HG02588 (cell line): Measurements from ENCODE around the gene RABGAP1.

Experiments used
- ATAC-seq: cut with Tn5 transposase; IDR thresholded peaks from one replicate; pipeline ENCODE4 v1.9.1; 2021; ENCODE audit warnings: mild to moderate bottlenecking, moderate library complexity; ENCODE audit not compliant: unreplicated experiment

Gene RABGAP1

GRCh38 chr9:122944960-122945888 is 4.4 kb downstream of the RABGAP1 start:
- ATAC-seq: no peak

- ATAC-seq: no peak
Observed at GRCh38 chr9:122946461-122947005, 5.7 kb downstream of the RABGAP1 start.

GRCh38 chr9:122948313-122948712 is 7.5 kb downstream of the RABGAP1 start:
- ATAC-seq: no peak

DNA sequence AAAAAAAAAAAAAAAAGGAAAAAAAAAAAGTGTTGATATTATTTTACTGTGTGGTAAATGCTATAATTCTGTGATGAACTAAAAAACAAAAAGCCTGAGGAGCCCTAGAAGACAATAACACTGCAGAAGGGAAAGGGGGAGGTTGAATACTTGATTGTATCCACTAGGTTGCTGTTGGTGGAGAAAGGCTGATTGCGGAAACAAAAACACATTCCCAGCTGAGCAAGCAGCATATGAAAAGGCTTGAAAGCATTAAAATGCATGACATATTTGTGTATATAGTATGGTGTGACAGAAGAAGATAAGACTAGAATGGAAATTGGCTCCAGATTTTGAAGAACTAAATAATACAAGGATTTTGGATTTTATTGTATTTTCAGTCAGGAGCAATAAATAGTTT is 8.9 kb downstream of the RABGAP1 start:
- no peak for ATAC-seq

- no peak for ATAC-seq
Observed at GRCh38 chr9:122950263-122950662, 9.4 kb downstream of the RABGAP1 start.

GRCh38 chr9:122951056-122951455 is 10.2 kb downstream of the RABGAP1 start:
- ATAC-seq: no peak

DNA sequence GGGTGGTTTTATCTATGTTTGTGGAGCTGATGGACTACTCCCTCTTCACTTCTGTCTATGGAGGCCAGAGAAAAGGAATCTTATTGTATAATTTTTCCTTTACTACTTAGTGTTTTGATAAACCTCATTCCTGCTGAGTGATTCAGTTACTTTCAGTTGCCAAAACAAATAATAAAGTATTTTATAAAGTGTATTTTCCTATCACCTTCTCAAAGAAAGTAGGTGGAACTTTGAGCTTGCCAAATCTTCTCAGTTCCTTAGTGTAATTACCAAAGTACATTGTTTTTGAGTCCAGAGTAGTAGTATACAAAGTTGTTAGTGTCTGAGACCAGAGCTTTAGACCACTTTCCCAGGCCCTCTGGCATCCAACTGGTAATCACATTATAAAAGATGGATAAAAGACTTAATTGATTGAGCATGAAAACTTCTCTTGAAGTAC is 13.5 kb downstream of the RABGAP1 start:
- ATAC-seq: no peak

GRCh38 chr9:122955961-122956360 is 15.1 kb downstream of the RABGAP1 start:
- no peak for ATAC-seq

DNA sequence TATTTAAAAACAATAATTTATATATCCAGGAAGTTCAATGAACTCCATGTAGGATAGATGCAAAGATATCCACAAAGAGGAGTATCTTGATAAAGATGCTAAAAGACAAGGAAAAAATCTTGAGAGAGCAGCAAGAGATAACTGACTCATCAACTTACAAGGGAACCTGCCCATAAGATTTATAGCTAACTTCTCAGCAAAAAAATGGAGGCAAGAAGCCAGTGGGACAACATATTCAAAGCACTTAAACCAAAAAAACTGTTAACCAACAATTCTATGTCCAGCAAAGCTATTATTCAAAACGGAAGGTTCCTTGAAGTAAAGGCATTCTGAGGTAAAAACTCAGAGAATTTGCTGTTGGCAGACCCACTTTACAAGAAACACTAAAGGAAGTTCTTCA is 20.3 kb downstream of the RABGAP1 start:
- ATAC-seq: no peak

DNA sequence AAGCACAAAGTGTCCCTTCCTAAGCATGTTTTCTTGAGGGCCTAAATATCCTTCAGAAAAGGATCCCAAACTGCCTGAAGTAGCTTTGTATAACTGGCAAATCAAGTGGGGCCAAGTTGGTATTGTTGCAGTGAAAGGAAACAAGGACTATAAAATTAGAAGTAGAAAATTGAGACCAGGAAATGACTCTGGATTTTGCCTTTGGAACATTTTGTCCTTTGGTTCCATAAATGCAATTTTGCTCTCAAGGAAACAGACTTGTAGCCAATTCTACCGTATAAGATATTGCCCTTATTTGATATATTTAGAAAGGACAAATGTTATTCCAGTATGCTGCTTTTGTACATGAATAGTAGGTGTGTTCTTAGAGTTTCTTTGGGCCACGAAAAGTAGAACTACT is 34.4 kb downstream of the RABGAP1 start:
- ATAC-seq: no peak

DNA sequence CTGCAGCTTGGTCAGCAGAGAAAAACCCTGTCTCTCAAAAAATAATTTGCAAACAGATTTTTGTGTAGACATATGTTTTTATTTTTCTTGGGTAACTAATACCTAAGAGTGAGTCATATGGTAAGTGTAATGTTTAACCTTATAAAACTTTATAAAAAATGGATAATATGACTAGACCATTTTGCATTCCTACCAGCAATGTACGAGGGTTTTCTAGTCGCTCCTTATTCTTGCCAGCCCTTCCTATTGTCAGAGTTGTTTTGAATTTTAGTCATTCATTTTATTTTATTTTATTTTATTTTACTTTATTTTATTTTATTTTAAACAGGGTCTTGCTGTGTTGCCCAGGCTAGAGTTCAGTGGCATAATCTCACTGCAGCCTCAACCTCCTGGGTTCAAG is 37.8 kb downstream of the RABGAP1 start:
- no peak for ATAC-seq

DNA sequence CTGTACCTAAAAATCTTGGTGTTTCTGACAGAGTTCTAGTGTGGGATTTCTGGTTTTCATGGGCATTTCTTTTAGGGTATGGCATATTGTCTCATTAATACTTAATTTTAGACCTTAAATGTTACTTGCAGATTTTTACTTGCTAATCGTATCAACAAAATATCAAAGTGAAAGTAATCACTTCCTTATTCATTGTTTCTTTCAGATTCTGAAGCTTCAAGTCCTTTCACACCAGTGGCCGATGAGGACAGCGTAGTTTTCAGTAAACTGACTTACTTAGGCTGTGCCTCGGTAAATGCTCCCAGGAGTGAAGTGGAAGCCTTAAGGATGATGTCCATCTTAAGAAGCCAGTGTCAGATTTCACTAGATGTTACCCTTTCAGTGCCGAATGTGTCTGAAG is 45.2 kb downstream of the RABGAP1 start:
- no peak for ATAC-seq

DNA sequence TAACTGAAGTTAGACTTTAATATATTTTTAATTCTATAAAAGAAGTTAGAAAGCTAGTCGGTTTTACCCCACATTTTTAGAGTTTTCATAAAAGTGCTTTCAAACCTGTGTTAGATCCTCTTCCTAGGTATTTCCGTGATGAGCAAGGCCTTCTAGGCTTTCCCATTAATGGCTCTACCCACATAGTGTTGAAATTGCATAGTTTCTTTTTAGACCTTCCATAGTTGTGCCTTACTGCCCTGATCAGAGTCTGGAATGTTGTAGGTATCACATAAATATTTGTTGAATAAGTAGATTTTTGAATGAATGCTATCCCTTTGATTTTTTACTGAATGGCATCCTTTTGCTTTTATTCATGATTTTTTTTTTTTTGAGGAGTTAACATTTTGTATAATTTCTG is 47.3 kb downstream of the RABGAP1 start:
- no peak for ATAC-seq

- ATAC-seq: no peak
Observed at GRCh38 chr9:122988920-122989621, 48.3 kb downstream of the RABGAP1 start.

- ATAC-seq: no peak
Observed at GRCh38 chr9:122991370-122991830, 50.6 kb downstream of the RABGAP1 start.

DNA sequence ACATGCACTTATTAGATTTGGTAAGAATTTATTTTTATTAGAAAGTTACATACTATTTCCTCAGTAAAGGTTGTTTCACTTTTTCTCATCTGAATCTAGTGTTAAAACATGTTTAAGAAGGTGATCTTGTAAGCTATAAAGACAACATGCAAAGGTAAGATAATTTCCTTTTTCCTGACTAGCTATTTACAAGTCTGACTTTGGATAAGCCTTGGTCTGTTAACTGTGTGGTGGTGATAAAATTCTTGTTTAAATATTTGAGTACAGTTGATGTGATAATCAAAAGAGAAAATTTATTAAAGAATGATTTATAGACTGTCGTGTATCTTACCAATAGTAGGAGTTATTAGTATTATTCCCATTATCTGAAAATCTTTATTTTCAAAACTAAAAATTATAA is 55.8 kb downstream of the RABGAP1 start:
- no peak for ATAC-seq

GRCh38 chr9:122998448-122998847 is 57.6 kb downstream of the RABGAP1 start:
- ATAC-seq: no peak

DNA sequence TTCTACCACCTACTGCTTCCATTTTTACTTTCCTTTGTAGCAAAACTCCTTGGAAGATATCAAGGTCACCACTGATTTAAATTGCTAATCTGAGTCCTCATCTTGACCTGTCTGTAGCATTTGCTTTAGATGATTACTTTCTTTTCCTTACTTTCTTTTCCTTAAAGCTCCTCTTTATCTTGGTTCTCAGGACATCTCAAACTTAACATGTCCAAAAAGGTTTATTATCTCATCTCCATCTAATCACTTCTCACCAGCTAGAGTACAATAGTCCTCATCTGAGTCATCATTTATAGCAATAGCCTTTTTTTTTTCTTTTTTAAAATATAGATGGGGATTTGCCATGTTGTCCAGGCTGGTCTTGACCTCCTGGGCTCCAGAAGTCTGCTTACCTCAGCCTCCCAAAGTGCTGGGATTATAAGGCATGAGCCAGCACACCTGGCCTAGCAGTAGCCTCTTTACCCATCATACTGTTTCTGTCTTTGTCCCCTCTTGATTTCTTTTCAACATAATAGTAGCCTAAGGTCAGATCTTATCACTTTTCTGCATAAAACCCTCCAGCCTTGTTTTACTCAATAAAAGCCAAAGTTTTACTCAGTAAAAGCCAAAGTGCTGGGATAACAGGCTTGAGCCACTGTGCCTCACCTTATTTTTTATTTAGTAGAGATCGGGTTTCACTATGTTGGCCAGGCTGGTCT is 59.7 kb downstream of the RABGAP1 start:
- ATAC-seq: no peak

DNA sequence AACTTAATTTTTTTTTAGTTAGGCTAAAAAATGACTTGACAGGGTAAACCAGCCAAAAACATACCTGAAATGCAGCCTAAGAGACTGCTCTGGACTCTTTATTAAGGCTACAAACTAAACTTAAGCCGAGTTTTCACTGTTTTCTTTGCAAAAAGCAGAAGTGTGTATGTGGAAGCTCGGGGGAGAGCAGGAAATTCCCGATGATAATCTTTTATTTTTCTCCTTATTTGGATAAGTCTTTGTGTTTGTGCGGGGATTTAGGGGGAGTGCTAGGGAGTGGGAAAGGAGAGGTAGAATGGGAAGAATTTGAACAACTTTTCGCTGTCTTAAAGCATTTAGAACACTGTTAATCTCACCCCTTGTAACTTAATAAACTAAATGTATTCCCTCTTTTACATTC is 61.9 kb downstream of the RABGAP1 start:
- no peak for ATAC-seq

DNA sequence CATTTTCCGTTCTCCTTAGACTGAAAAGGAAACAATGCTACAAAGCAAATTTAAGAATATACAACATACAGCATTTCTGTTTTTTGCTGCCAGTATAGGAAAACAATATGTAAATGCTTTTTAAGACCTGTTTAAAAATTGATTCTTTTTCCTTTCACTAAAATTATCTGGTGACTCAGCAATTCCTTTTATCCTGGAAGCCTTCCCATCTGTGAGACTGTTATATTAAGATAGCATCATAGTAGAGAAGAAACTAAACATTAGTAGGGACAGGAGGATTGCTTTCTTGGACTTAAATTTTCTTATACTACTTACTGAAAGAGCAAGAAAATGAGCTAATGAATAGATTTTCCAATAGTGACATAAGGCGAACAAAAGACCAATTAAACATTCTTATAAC is 62.6 kb downstream of the RABGAP1 start:
- no peak for ATAC-seq

DNA sequence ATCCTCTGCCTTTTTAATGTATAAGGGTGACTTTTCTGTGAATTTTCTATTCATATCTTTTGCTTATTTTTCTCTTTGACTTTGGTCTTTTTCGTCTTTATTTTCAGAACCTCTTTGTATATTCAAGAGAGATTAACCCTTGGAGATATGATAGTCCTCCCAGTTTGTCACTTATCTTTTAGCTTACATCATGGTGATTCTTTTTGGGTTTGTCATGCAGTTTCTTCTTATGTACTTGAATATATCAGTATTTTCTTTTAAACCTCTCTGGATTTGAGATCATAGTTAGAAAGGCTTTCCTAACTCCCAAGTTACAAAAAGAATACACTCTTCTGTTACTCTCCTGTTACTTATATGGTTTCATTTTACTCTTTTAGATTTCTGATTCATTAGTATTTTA is 65.1 kb downstream of the RABGAP1 start:
- no peak for ATAC-seq
